Osteocyte (in vitro differentiated cells): ENCODE measurements around the gene NRXN3. TPM values are rescaled to one million over a fixed set of nuclear protein-coding genes. Genes with fewer than 3 reads are reported as not detected.

Experiments
- DNase-seq: peaks from one replicate; pipeline ENCODE4 v3.0.0; 2021; ENCODE audit warnings: mixed read lengths; ENCODE audit not compliant: unreplicated experiment; ENCODE audit errors: extremely low spot score
- H3K27ac Mint-ChIP-seq: one replicate; pipeline ENCODE4 v1.8.0; 2021; ENCODE audit warnings: mild to moderate bottlenecking, mixed read lengths; ENCODE audit not compliant: unreplicated experiment
- H3K27me3 Mint-ChIP-seq: one replicate; pipeline ENCODE4 v1.8.0; 2021; ENCODE audit warnings: mixed read lengths; ENCODE audit not compliant: unreplicated experiment
- H3K36me3 Mint-ChIP-seq: one replicate; pipeline ENCODE4 v1.8.0; 2021; ENCODE audit warnings: mixed read lengths; ENCODE audit not compliant: unreplicated experiment
- H3K4me1 Mint-ChIP-seq: one replicate; pipeline ENCODE4 v1.8.0; 2021; ENCODE audit warnings: mixed read lengths; ENCODE audit not compliant: unreplicated experiment
- H3K4me3 Mint-ChIP-seq: one replicate; pipeline ENCODE4 v1.8.0; 2021; ENCODE audit warnings: mild to moderate bottlenecking, moderate library complexity, mixed read lengths; ENCODE audit not compliant: unreplicated experiment
- H3K9me3 Mint-ChIP-seq: one replicate; pipeline ENCODE4 v1.8.0; 2021; ENCODE audit warnings: mixed read lengths; ENCODE audit not compliant: unreplicated experiment
- total RNA-seq: library from RNA; stranded (reverse); gene quantifications from 2 replicates; pipeline ENCODE4 v1.2.1, GENCODE V29; 2021
- TF ChIP-seq, protein P1 (sequence below): fragments of 200-600 bp; sonication (generic); IDR thresholded peaks from 2 replicates; pipeline ENCODE4 v1.5.0; 2021; ENCODE audit warnings: antibody characterized with exemption, mild to moderate bottlenecking, moderate library complexity

Gene NRXN3
- total RNA-seq, 1 donor from 2014 or later, result 26.5 TPM

DNA sequence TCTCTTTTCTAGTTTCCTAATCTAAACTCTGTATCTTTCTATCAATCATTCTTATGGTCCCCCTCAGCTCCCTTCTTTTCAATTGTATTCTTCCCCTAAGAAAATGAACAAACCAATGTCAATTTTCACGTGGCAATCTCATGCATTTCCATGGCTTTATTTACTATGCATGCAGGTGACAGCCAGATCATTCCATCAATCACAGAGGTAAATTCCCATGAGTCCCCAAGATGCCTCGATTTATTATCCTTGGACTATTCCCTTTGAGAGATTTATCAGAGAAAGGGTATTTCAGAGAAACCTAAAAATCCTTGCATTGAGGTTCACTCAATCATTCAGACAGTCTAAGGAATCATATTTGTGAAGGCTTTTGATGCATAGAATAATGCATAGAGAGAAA lies 1739.9 kb downstream of the NRXN3 start:
- Mint-ChIP-seq H3K27ac (no peak overlapping the region), H3K4me3 (no peak overlapping the region), H3K36me3 (no peaks in the 10 kb centered on the region), H3K27me3 (peaks cover 9% of the 10 kb centered on the region), H3K9me3 (no peaks in the 10 kb centered on the region), H3K4me1 (no peaks in the 10 kb centered on the region)
- DNase-seq, result no peak
- TF ChIP-seq, protein P1, sequence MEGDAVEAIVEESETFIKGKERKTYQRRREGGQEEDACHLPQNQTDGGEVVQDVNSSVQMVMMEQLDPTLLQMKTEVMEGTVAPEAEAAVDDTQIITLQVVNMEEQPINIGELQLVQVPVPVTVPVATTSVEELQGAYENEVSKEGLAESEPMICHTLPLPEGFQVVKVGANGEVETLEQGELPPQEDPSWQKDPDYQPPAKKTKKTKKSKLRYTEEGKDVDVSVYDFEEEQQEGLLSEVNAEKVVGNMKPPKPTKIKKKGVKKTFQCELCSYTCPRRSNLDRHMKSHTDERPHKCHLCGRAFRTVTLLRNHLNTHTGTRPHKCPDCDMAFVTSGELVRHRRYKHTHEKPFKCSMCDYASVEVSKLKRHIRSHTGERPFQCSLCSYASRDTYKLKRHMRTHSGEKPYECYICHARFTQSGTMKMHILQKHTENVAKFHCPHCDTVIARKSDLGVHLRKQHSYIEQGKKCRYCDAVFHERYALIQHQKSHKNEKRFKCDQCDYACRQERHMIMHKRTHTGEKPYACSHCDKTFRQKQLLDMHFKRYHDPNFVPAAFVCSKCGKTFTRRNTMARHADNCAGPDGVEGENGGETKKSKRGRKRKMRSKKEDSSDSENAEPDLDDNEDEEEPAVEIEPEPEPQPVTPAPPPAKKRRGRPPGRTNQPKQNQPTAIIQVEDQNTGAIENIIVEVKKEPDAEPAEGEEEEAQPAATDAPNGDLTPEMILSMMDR, result no peak

- no peak overlapping the region for H3K27ac Mint-ChIP-seq
- no peak overlapping the region for H3K4me3 Mint-ChIP-seq
- H3K9me3 Mint-ChIP-seq, result no peaks in the 10 kb centered on the region
- TF ChIP-seq, protein P1, result no peak
- DNase-seq, result no peak
- no peaks in the 10 kb centered on the region for H3K4me1 Mint-ChIP-seq
- peaks cover 12% of the 10 kb centered on the region for H3K27me3 Mint-ChIP-seq
- H3K36me3 Mint-ChIP-seq, result no peaks in the 10 kb centered on the region
Measured at GRCh38 chr14:79911744-79912143, 1741.6 kb downstream of the NRXN3 start.

- TF ChIP-seq, protein P1, result no peak
- Mint-ChIP-seq H3K4me1 (no peaks in the 10 kb centered on the region), H3K36me3 (no peaks in the 10 kb centered on the region), H3K4me3 (no peak overlapping the region), H3K27ac (no peak overlapping the region), H3K27me3 (peaks cover 20% of the 10 kb centered on the region), H3K9me3 (no peaks in the 10 kb centered on the region)
- no peak for DNase-seq
Measured at GRCh38 chr14:79914595-79914994, 1744.4 kb downstream of the NRXN3 start.

- Mint-ChIP-seq H3K36me3 (no peaks in the 10 kb centered on the region), H3K4me1 (no peaks in the 10 kb centered on the region), H3K27me3 (peaks cover 28% of the 10 kb centered on the region), H3K9me3 (no peaks in the 10 kb centered on the region), H3K4me3 (no peak overlapping the region), H3K27ac (no peak overlapping the region)
- no peak for DNase-seq
- TF ChIP-seq, protein P1, result no peak
Measured at GRCh38 chr14:79915406-79915805, 1745.2 kb downstream of the NRXN3 start.

- Mint-ChIP-seq H3K4me1 (no peaks in the 10 kb centered on the region), H3K9me3 (no peaks in the 10 kb centered on the region), H3K27me3 (peaks cover 36% of the 10 kb centered on the region), H3K4me3 (no peak overlapping the region), H3K36me3 (no peaks in the 10 kb centered on the region), H3K27ac (no peak overlapping the region)
- TF ChIP-seq, protein P1, result no peak
- DNase-seq, result no peak
Measured at GRCh38 chr14:79916281-79916680, 1746.1 kb downstream of the NRXN3 start.
